Stomach (tissue), 4 donors: ENCODE results near the gene CCND3.

Experiments used
- POLR2A ChIP-seq, 4 donors: fragments of 450-650 bp; IDR thresholded peaks; one replicate each; pipeline ENCODE4 v1.6.1; 2016; ENCODE audit warnings: antibody characterized with exemption in 4 of 4, control low read depth in 2 of 4, mild to moderate bottlenecking in 1 of 4, moderate library complexity in 1 of 4
- POLR2AphosphoS5 ChIP-seq, 3 donors: sonication (generic); formaldehyde crosslinking; IDR thresholded peaks; one replicate each; pipeline ENCODE4 v1.6.1; 2016; ENCODE audit warnings: antibody characterized with exemption in 3 of 3

DNA sequence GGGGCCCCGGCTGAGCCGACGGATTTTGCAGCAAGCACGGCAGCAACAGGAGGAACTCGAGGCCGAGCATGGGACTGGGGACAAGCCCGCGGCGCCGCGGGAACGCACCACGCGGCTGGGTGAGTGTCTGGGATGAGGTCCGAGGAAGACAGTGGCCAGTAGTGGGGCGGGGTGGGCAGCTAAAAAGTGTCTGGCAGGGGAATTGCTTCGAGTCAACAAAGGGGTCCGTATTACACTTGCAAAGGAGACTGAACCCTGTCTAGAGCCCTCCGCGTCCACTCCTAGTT is 20.0 kb downstream of the CCND3 start:
- TF ChIP-seq POLR2AphosphoS5 (IDR thresholded peaks at IDR 0.05): no peak
- TF ChIP-seq POLR2A (IDR thresholded peaks at IDR 0.05): no peak
